Mesendoderm (in vitro differentiated cells): ENCODE measurements around the gene CLIC6.

ENCODE experiments used
- DNase-seq: peaks from one replicate; pipeline ENCODE4 v3.0.0; 2013
- H2AK5ac ChIP-seq: 2 replicates; pipeline ENCODE4 v1.6.1; 2013; ENCODE audit warnings: low read length, inconsistent platforms
- H2BK120ac ChIP-seq: 2 replicates; pipeline ENCODE4 v1.6.1; 2013; ENCODE audit warnings: low read depth, mild to moderate bottlenecking, low read length, moderate library complexity, mixed read lengths
- H2BK15ac ChIP-seq: replicated peaks from 2 replicates; pipeline ENCODE4 v1.6.1; 2013; ENCODE audit warnings: low read depth, mild to moderate bottlenecking, moderate library complexity
- H2BK5ac ChIP-seq: 2 replicates; pipeline ENCODE4 v1.6.1; 2013; ENCODE audit warnings: low read length, inconsistent platforms
- H3K18ac ChIP-seq: 2 replicates; pipeline ENCODE4 v1.6.1; 2013; ENCODE audit warnings: mild to moderate bottlenecking, low read length, mixed read lengths
- H3K23ac ChIP-seq: one replicate; pipeline ENCODE4 v1.6.1; 2013; ENCODE audit warnings: low read length
- H3K27ac ChIP-seq: 2 replicates; pipeline ENCODE4 v1.5.1; 2013; ENCODE audit warnings: low read depth, mild to moderate bottlenecking, inconsistent platforms, low read length, moderate library complexity
- H3K27me3 ChIP-seq: 2 replicates; pipeline ENCODE4 v1.6.1; 2013; ENCODE audit warnings: low read length, control low read depth, mild to moderate bottlenecking, inconsistent platforms; ENCODE audit not compliant: insufficient read depth, poor library complexity
- H3K36me3 ChIP-seq: 2 replicates; pipeline ENCODE4 v1.6.1; 2013; ENCODE audit warnings: low read length, inconsistent platforms; ENCODE audit not compliant: control insufficient read depth, insufficient read depth
- H3K4ac ChIP-seq: one replicate; pipeline ENCODE4 v1.6.1; 2013; ENCODE audit warnings: low read depth, mild to moderate bottlenecking, low read length, moderate library complexity
- H3K4me1 ChIP-seq: 2 replicates; pipeline ENCODE4 v1.6.1; 2013; ENCODE audit warnings: low read depth, low read length, inconsistent platforms; ENCODE audit not compliant: control insufficient read depth
- H3K4me2 ChIP-seq: 2 replicates; pipeline ENCODE4 v1.6.1; 2013; ENCODE audit warnings: low read length
- H3K4me3 ChIP-seq: 2 replicates; pipeline ENCODE4 v1.5.1; 2013; ENCODE audit warnings: mild to moderate bottlenecking, low read length
- H3K56ac ChIP-seq: one replicate; pipeline ENCODE4 v1.6.1; 2013; ENCODE audit warnings: low read length
- H3K79me1 ChIP-seq: 2 replicates; pipeline ENCODE4 v1.6.1; 2013; ENCODE audit warnings: low read length, inconsistent platforms
- H3K79me2 ChIP-seq: 2 replicates; pipeline ENCODE4 v1.6.1; 2013; ENCODE audit warnings: mild to moderate bottlenecking, low read length; ENCODE audit not compliant: control insufficient read depth, insufficient read depth
- H3K9ac ChIP-seq: 2 replicates; pipeline ENCODE4 v1.6.1; 2013; ENCODE audit warnings: low read length, inconsistent platforms
- H4K5ac ChIP-seq: one replicate; pipeline ENCODE4 v1.6.1; 2013; ENCODE audit warnings: low read length
- H4K8ac ChIP-seq: one replicate; pipeline ENCODE4 v1.6.1; 2013; ENCODE audit warnings: low read depth, mild to moderate bottlenecking, control low read depth, low read length, moderate library complexity
- WGBS: extraction: QIAGEN DNeasy Blood & Tissue Kit; methylation state at CpG from one replicate; pipeline ENCODE4 v1.1.7; 2013; ENCODE audit warnings: low lambda C conversion rate, missing lambda C conversion rate; ENCODE audit not compliant: insufficient coverage; ENCODE audit errors: extremely low coverage; 5-methylcytosine and 5-hydroxymethylcytosine counted together

CLIC6 gene

DNA sequence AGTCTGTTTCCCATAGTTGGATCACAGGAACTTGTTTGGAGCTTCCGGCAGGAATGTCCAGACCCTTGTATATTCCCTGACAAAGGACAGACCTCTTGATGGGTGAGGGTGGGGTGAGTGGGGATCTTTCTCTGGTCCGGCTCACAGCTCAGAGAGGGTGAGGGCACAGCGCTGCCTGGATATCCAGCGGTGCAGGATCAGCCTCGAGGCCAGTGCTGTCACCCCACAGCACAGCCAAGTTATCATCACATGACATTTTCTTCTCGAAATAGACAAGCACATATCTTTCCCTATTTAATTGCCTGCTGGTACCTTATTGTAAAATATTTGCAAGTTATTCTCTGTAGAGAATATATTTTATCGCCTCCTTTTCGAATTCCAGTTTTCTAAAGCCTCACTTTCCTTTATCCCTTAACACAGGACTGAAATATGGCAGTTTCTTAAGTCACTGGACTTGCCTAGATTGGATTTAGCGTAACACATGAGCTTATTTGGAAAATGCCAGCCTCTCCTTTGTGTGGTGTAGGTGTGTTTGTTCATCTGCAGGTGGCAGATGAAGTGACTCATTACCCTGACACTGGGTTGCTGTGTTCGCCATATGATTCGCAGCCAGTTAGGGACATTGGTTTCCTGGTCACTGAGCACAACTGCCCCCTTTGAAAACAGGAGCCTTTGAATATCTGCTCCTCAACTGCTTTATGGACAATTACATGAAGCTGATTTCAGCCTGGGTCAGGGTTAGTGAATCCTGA is 21.4 kb downstream of the CLIC6 start:
- Histone ChIP-seq H3K27ac (no peak overlapping the region), H3K79me2 (no peaks in the 10 kb centered on the region), H2BK5ac (no peak overlapping the region), H3K4ac (no peak overlapping the region), H3K23ac (no peak overlapping the region), H3K4me3 (no peak overlapping the region), H2BK15ac (no peak overlapping the region), H2AK5ac (no peak overlapping the region), H3K27me3 (no peaks in the 10 kb centered on the region), H3K56ac (no peak overlapping the region), H3K4me2 (no peak overlapping the region), H3K9ac (no peak overlapping the region), H4K8ac (no peak overlapping the region), H3K4me1 (no peaks in the 10 kb centered on the region), H3K36me3 (no peaks in the 10 kb centered on the region), H4K5ac (no peak overlapping the region), H3K18ac (no peak overlapping the region), H3K79me1 (no peaks in the 10 kb centered on the region), H2BK120ac (no peak overlapping the region)
- DNase-seq: no peak
- WGBS: no CpG with 5 or more reads among the region's 11 CpGs

GRCh38 chr21:34690793-34691175 is 22.0 kb downstream of the CLIC6 start:
- Histone ChIP-seq H3K23ac (no peak overlapping the region), H3K4ac (no peak overlapping the region), H3K4me3 (no peak overlapping the region), H3K27ac (no peak overlapping the region), H2BK120ac (no peak overlapping the region), H4K8ac (no peak overlapping the region), H3K4me1 (no peaks in the 10 kb centered on the region), H2BK5ac (no peak overlapping the region), H3K36me3 (no peaks in the 10 kb centered on the region), H3K4me2 (no peak overlapping the region), H3K79me1 (no peaks in the 10 kb centered on the region), H3K56ac (no peak overlapping the region), H3K9ac (no peak overlapping the region), H3K79me2 (no peaks in the 10 kb centered on the region), H4K5ac (no peak overlapping the region), H3K27me3 (no peaks in the 10 kb centered on the region), H2AK5ac (no peak overlapping the region), H3K18ac (no peak overlapping the region), H2BK15ac (no peak overlapping the region)
- WGBS: no CpG with 5 or more reads among the region's 2 CpGs
- DNase-seq: no peak

DNA sequence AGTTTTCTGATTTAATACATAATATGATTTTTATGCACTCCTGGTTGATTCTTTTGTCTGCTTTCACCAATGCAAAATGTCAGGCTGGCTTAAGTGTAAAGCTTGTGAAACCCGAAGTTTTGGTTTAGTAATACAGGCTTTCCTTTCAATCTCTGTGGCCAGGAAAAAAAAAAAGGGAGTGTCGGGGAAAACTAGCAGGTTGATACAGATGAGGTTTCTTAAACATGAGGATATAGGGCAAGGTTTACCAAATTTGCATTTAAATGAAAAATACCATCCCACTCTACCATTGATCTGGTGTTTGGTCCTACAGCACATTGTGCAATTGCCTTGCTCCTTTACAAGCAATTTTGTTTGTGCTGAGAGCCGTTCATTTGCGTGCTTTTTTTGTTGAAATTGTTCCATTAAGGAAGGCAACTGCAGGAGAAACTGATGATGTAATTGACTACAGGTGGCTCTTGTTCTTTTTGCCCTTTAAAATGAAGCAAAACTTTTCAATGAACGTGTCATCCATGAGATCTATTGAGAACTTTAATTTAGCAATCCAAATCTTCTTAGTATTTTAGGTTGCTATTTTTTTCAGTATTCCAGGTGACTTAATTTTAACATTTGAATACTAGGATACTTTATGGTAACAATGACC is 22.7 kb downstream of the CLIC6 start:
- no peak overlapping the region for H3K9ac ChIP-seq
- H2BK15ac ChIP-seq: no peak overlapping the region
- no peaks in the 10 kb centered on the region for H3K36me3 ChIP-seq
- no peaks in the 10 kb centered on the region for H3K4me1 ChIP-seq
- H3K4me2 ChIP-seq: no peak overlapping the region
- no peak overlapping the region for H3K23ac ChIP-seq
- H4K5ac ChIP-seq: no peak overlapping the region
- H3K27me3 ChIP-seq: no peaks in the 10 kb centered on the region
- no peaks in the 10 kb centered on the region for H3K79me1 ChIP-seq
- no peak overlapping the region for H2BK5ac ChIP-seq
- no peak overlapping the region for H3K4me3 ChIP-seq
- no peaks in the 10 kb centered on the region for H3K79me2 ChIP-seq
- no peak overlapping the region for H4K8ac ChIP-seq
- no peak overlapping the region for H2BK120ac ChIP-seq
- no peak overlapping the region for H3K27ac ChIP-seq
- WGBS: no CpG with 5 or more reads among the region's 5 CpGs
- H3K18ac ChIP-seq: no peak overlapping the region
- no peak for DNase-seq
- no peak overlapping the region for H3K56ac ChIP-seq
- H3K4ac ChIP-seq: no peak overlapping the region
- no peak overlapping the region for H2AK5ac ChIP-seq

GRCh38 chr21:34692458-34693020 is 23.7 kb downstream of the CLIC6 start:
- Histone ChIP-seq H2BK5ac (no peak overlapping the region), H3K79me2 (no peaks in the 10 kb centered on the region), H3K4ac (no peak overlapping the region), H3K18ac (no peak overlapping the region), H3K4me2 (no peak overlapping the region), H3K9ac (no peak overlapping the region), H3K79me1 (no peaks in the 10 kb centered on the region), H3K27ac (no peak overlapping the region), H3K4me3 (no peak overlapping the region), H4K8ac (no peak overlapping the region), H2BK120ac (no peak overlapping the region), H2BK15ac (no peak overlapping the region), H4K5ac (no peak overlapping the region), H3K36me3 (no peaks in the 10 kb centered on the region), H3K27me3 (no peaks in the 10 kb centered on the region), H3K23ac (no peak overlapping the region), H3K4me1 (no peaks in the 10 kb centered on the region), H2AK5ac (no peak overlapping the region), H3K56ac (no peak overlapping the region)
- WGBS: no CpG with 5 or more reads among the region's 2 CpGs
- DNase-seq: no peak

DNA sequence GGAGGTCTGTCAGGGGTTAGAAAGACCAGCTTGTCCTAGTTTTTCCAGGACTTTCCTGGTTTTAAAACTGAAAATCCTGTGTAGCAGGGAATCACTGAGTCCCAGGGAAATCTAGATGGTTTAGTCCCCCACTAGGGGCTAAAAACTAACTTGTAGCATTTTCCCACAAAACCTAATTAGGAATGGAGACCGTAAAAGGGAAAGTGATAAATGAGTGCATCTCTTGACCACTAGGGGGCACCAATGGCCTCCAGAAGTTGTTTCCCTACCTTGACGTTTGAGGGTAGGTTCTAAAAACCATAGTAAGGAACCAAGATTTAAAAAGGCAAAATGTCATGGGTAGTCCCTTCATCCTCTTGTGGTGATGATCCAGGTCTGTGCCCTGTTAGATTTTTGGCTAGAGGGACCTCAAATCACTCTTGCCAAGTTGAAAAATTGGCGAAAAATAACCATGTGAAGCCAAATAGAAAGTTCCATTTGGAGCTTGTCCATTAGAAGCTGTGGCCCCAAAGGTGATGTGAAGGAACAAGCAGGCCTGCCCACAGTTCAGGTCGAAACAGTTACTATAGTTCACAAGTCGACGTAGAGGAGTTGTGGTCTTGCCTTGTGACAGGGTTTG is 24.5 kb downstream of the CLIC6 start:
- no CpG with 5 or more reads among the region's 6 CpGs for WGBS
- Histone ChIP-seq H3K23ac (no peak overlapping the region), H3K27ac (no peak overlapping the region), H3K4me2 (no peak overlapping the region), H3K4ac (no peak overlapping the region), H2BK15ac (no peak overlapping the region), H3K36me3 (no peaks in the 10 kb centered on the region), H2BK120ac (no peak overlapping the region), H3K4me1 (no peaks in the 10 kb centered on the region), H3K18ac (no peak overlapping the region), H3K79me1 (no peaks in the 10 kb centered on the region), H3K56ac (no peak overlapping the region), H4K8ac (no peak overlapping the region), H3K79me2 (no peaks in the 10 kb centered on the region), H3K9ac (no peak overlapping the region), H4K5ac (no peak overlapping the region), H2BK5ac (no peak overlapping the region), H3K27me3 (no peaks in the 10 kb centered on the region), H3K4me3 (no peak overlapping the region), H2AK5ac (no peak overlapping the region)
- peak; percentile 85 for DNase-seq
